Stimulated activated CD8-positive, alpha-beta memory T cell treated with anti-CD3 and anti-CD28 coated beads, Interleukin-7, amount 100 ng/mL, for 1 hour (primary cell): ENCODE data around the gene OR2T8.

Source experiments
- DNase-seq, 2 donors: peaks; one replicate each; pipeline ENCODE4 v3.0.0-alpha.2; 2020; ENCODE audit warnings: low read depth in 2 of 2

OR2T8 gene

DNA sequence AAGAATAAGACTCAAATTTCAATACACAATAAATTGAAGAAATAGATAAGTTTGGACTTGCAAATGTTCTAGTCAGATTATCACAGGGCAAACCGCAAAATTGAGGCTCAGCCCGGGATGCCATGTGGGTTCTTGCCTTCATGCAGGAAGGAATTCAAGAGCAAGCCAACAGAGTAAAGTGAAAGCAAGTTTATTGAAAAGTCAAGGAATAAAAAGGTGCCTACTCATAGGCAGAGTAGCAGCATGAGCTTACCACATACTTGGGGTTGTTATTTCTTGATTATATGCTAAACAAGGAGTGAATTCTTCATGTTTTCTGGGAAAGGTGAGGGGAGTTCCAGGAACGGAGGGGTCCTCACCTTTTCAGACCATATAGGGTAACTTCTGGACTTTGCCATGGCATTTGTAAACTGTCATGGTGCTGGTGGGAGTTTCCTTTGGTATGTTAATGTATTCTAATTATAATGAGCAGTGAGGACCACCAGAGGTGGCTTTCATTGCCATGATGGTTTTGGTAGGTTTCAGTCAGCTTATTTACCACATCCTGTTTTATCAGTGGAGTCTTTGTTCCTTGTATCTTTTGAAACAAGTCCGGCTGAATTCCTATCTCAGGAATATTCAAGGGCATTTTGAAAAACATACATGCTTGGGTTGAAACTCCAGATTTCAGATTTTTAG is 43.0 kb downstream of the OR2T8 start:
- no peak for DNase-seq

GRCh38 chr1:247964933-247965332 is 44.9 kb downstream of the OR2T8 start, which contains the start of gene OR2AK2:
TSS of gene OR2AK2 (plus strand) at chr1:247965233. CDS start at chr1:247965377, 144 bp downstream.
- DNase-seq, result no peak

GRCh38 chr1:247966532-247967204 is 46.6 kb downstream of the OR2T8 start:
- no peak for DNase-seq
